AG10803 (cell line): ENCODE results near the gene TBCEL.
A peak's percentile ranks its signal among the peaks of the same experiment; 100 is the strongest.

Experiments
- DNase-seq: peaks from one replicate; pipeline ENCODE4 v3.0.0; 2010; ENCODE audit warnings: low read depth
- H3K4me3 ChIP-seq: 2 replicates; pipeline ENCODE4 v1.5.1; 2011; ENCODE audit warnings: mild to moderate bottlenecking, low read length, control low read depth
- TF ChIP-seq, protein P1 (sequence below): conservative IDR thresholded peaks from 2 replicates; pipeline ENCODE4 v1.5.1; 2011; ENCODE audit warnings: mild to moderate bottlenecking, low read length, control low read depth, inconsistent platforms

Gene TBCEL

DNA sequence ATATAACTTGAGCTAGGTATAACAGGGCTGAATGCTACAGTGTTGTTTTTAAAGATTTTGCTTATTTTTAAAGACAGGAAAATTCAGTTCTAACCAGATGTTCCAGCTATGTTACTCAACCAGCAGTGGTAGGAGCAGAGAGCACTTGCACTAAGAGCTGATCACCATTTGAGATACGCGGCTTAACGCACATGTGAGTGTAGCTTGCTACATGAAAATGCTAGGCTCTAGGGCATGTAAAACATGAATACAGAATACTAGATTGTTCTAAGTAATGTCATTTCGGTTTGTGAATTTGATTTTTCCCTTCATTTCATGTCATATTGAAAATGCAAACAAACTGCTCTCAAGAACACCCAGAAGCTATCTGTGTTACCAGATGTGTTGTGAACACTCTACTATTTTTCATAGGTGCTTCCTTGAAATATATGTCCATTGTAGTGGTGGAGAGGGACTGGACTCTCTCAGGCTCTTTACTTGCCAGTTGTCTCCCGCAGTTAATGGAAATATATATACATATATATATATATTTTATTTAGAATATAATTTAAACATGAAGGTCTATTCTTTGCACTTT, 66.3 kb downstream of the TBCEL start:
- DNase-seq: no peak
- TF ChIP-seq, protein P1, sequence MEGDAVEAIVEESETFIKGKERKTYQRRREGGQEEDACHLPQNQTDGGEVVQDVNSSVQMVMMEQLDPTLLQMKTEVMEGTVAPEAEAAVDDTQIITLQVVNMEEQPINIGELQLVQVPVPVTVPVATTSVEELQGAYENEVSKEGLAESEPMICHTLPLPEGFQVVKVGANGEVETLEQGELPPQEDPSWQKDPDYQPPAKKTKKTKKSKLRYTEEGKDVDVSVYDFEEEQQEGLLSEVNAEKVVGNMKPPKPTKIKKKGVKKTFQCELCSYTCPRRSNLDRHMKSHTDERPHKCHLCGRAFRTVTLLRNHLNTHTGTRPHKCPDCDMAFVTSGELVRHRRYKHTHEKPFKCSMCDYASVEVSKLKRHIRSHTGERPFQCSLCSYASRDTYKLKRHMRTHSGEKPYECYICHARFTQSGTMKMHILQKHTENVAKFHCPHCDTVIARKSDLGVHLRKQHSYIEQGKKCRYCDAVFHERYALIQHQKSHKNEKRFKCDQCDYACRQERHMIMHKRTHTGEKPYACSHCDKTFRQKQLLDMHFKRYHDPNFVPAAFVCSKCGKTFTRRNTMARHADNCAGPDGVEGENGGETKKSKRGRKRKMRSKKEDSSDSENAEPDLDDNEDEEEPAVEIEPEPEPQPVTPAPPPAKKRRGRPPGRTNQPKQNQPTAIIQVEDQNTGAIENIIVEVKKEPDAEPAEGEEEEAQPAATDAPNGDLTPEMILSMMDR: no peak
- no peak overlapping the region for H3K4me3 ChIP-seq

DNA sequence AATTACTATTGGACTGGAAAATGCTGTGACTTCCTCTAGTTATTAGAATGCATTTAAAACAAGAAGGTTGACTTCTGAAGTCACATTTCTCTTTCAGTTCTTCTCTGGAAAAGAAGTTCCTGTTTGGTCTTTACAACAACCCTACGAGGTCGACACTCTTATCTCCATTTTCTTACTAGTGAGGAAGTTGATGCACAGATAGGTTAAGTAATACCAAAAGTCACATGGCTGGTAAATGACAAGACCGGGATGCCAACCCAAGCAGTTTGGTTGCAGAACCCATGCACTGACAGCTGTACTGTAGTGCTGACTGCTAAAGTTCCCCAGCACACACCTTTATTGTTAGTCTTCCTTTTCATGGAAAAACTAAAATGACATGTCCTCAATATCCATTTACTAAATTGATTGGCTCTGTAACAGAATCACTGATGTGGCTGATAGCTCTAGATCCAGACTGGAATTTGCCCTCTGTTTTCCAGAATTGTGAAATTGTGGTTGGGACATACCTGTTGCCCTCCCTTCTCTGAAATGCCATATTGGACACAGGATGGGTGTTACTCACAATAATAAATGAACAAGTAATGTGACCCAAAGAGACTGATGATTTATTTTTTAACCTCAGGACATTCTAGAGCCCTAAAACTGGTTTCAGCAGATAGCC, 67.7 kb downstream of the TBCEL start:
- no peak overlapping the region for H3K4me3 ChIP-seq
- DNase-seq: no peak
- TF ChIP-seq, protein P1: no peak

DNA sequence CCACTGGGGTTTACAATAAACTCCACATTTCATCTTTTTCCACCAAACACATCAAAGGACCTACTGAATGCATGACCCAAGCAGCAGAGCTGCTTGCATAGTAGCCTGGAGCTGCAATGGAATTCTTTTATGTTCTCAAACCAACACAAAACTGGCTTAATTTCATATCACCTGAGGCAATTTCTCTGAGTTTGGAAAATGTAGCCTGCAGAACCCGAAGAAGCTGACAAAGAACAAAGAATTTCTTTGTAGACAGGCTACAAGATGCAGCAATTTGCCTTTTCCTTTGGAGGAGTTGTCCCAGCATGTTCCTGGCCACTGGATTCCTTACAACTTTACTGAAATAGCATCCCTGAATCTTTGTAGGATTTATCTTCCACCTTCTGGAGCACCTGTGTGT, 71.7 kb downstream of the TBCEL start:
- DNase-seq: no peak
- no peak overlapping the region for H3K4me3 ChIP-seq
- TF ChIP-seq, protein P1: no peak

DNA sequence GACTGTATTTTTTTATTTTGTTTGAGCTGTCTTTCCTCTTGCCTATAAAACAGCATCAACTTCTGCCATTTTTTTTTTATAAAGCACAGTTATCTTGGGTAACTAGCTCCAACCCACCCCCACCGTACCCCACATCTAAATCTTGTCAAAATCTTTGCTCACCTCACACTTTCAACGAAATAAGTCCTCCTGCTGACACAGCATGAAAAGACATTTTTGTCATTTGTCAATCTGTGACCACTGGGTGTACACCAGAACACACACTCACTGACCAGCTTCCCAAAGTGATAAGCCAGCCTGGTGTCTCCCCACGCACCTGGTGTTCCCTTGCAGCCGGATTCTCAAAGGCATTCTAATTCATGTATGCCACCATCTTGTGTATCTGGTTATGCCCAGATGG, 75.5 kb downstream of the TBCEL start:
- no peak for DNase-seq
- TF ChIP-seq, protein P1: no peak
- no peak overlapping the region for H3K4me3 ChIP-seq

DNA sequence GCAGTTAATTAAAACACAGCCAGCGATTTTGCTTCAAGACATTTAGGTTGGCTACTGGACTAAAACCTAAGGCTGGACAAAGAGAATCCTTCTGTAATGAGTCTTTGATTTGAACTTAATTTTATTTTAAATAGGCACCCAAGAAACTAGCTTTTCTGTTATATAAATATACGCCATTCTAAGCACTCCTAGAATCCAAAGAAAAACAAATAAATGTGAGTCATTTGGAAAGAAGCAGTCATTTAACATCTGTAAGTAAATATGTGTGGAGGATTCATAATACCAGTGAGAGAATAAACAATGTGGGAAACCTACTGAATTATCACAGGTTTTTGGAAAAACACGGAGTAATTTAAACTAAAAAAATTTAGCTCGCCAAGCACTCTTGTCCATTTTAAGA, 76.0 kb downstream of the TBCEL start:
- H3K4me3 ChIP-seq: no peak overlapping the region
- DNase-seq: peak; percentile 24
- TF ChIP-seq, protein P1: no peak

DNA sequence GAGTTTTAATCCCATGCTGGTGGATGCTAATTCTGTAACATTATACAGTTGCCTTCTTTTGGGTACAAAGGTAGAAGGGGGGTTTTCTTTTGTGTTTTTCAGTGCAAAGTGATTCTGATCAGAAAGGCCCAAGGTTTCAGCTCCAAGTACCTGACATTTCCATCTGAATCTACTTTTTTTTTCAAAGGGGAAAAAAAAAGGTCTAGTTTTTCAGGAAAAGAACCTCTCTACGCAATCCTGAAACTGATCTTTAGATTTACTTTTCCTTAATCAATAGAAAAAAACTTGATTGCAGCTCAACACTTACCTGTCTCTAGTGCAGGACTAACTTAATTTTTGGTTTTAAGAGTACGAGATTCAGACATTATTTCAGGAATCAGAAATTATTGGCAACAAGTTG, 77.0 kb downstream of the TBCEL start, which contains the start of gene TECTA:
TECTA (plus strand) TSS at position 301 of the 400 bp plus-strand sequence. CDS start 1,423 bp downstream, outside the sequence.
- DNase-seq: no peak
- TF ChIP-seq, protein P1: no peak
- H3K4me3 ChIP-seq: no peak within 1 kb of the TSS

DNA sequence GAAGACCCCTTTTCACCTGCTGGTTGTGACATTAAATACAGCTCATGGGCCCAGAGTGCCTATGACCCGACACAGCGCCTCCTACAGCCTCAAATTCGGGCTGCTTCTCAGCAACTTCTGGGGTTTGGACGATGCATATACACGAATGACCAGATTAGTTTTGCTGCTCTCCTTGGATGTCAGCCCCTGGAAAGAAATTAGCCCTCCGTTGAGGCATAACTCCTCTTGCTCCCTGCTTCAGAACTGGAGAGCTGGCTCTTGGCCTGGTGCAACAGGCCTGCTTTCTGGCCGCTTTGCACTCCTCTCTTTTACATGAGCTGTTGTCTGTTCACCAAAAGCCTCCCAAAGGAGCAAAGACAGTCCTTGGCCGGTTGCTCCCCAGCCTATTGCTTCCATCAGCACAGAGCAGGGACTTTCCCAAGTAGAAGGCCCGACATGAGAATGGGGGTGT, 80.4 kb downstream of the TBCEL start:
- TF ChIP-seq, protein P1: no peak
- DNase-seq: no peak
- no peak overlapping the region for H3K4me3 ChIP-seq
